Right lobe of liver (tissue), 4 donors: ENCODE measurements around the gene MFSD11.

Experiments
- CTCF ChIP-seq, 4 donors: fragments of 200-600 bp in 3 of 4; fragments of 450-650 bp in 1 of 4; IDR thresholded peaks; one replicate each; pipeline versions ENCODE4 v1.5.1 to v1.8.0; 2016 to 2022; ENCODE audit warnings: antibody characterized with exemption in 4 of 4, mild to moderate bottlenecking in 2 of 4
- POLR2A ChIP-seq: fragments of 450-650 bp; IDR thresholded peaks from one replicate; pipeline ENCODE4 v1.6.1; 2017; ENCODE audit warnings: antibody characterized with exemption, mild to moderate bottlenecking
- donor health status: DM: no; HTN: no; CAD: no.
- donor health status: DM: no; HTN: no; CAD: no.
- donor health status: DM: no; HTN: yes; CAD: no.

DNA sequence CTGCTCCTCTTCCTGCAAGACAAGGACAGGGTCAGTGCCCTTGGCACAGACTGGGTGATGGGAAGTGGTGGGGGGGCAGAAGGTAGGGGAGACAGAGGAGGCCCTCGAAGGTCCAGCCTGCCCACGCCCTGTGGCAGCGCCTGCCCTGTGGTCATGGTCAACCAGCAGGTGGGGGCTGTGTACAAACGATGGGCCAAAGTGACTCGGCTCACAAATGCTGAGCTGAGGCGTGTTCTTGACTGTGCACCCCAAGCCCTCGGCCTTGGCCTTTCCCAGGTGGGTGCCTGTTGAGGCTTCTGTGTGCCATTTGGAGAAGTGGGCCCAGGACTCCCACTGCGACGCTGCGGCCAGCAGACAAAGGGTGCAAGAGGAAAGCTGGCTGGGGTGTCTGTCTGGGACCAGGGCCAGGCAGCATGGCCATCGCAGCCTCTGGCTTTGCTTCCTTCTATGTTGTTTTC lies 49.7 kb upstream of the MFSD11 start:
- no peak for TF ChIP-seq POLR2A
- no peak for TF ChIP-seq CTCF (IDR thresholded peaks at IDR 0.05)
